Measurements from ENCODE around the gene ATP5PD. TPM values are rescaled to one million over a fixed set of nuclear protein-coding genes. Genes with fewer than 3 reads are reported as not detected.

ATP5PD gene
- total and polyA plus RNA-seq, 8 donors, result 199 to 237 (median 212) TPM

GRCh38 chr17:75024686-75025397 is 21.9 kb downstream of the ATP5PD start:
- DNase-seq, result no peak
- Histone ChIP-seq H3K4me1 (peaks cover 0 to 23% of the 10 kb centered on the region in 2 donors), H3K4me3 (no peak overlapping the region), H3K9me3 (no peaks in the 10 kb centered on the region), H3K27me3 (no peaks in the 10 kb centered on the region), H3K27ac (no peak overlapping the region), H3K36me3 (peaks cover 0 to 36% of the 10 kb centered on the region in 2 donors)
- ATAC-seq, result no peak
- TF ChIP-seq CTCF (IDR thresholded peaks at IDR 0.05), result no peak
- intact Hi-C loops (cut with DNase I), result no loop called here

- Histone ChIP-seq H3K36me3 (peaks cover 0 to 77% of the 10 kb centered on the region in 2 donors), H3K9me3 (no peaks in the 10 kb centered on the region), H3K27me3 (no peaks in the 10 kb centered on the region), H3K4me3 (no peak overlapping the region), H3K27ac (no peak overlapping the region), H3K4me1 (peaks cover 0 to 8% of the 10 kb centered on the region in 2 donors)
- TF ChIP-seq CTCF (IDR thresholded peaks at IDR 0.05), result no peak
- DNase-seq (no peak), ATAC-seq (no peak)
- intact Hi-C loops (cut with DNase I), result no loop called here
Measured at GRCh38 chr17:75020331-75021110, 26.2 kb downstream of the ATP5PD start.

GRCh38 chr17:75019710-75020109 is 27.1 kb downstream of the ATP5PD start:
- TF ChIP-seq CTCF (IDR thresholded peaks at IDR 0.05), result no peak
- intact Hi-C loops (cut with DNase I), result no loop called here
- H3K36me3 ChIP-seq, result peaks cover 0 to 79% of the 10 kb centered on the region in 2 donors

GRCh38 chr17:75019146-75019545 is 27.6 kb downstream of the ATP5PD start:
- no peaks in the 10 kb centered on the region for H3K9me3 ChIP-seq
- ATAC-seq (no peak), DNase-seq (no peak)
- no peaks in the 10 kb centered on the region for H3K27me3 ChIP-seq
- intact Hi-C loops (cut with DNase I), result no loop called here
- TF ChIP-seq CTCF (IDR thresholded peaks at IDR 0.05), result no peak
- no peak overlapping the region for H3K27ac ChIP-seq
- no peak overlapping the region for H3K4me3 ChIP-seq
- H3K36me3 ChIP-seq, result peaks cover 0 to 79% of the 10 kb centered on the region in 2 donors
- H3K4me1 ChIP-seq, result peaks cover 0 to 4% of the 10 kb centered on the region in 2 donors

More at GRCh38 chr17:75019710-75020109, 27.1 kb downstream of the ATP5PD start:
- DNase-seq, result no peak
- Histone ChIP-seq H3K4me1 (no peaks in the 10 kb centered on the region), H3K27me3 (no peaks in the 10 kb centered on the region), H3K9me3 (no peaks in the 10 kb centered on the region), H3K4me3 (no peak overlapping the region), H3K27ac (no peak overlapping the region)
- no peak for ATAC-seq

- DNase-seq (no peak), ATAC-seq (no peak)
- no peak for TF ChIP-seq CTCF (IDR thresholded peaks at IDR 0.05)
- H3K36me3 ChIP-seq, result peaks cover 0 to 26% of the 10 kb centered on the region in 2 donors
- intact Hi-C loops (cut with DNase I), result no loop called here
- no peaks in the 10 kb centered on the region for H3K27me3 ChIP-seq
- H3K9me3 ChIP-seq, result no peaks in the 10 kb centered on the region
- peak overlapping the region; percentile 86 to 90 for H3K4me3 ChIP-seq
- H3K4me1 ChIP-seq, result peaks cover 8 to 21% of the 10 kb centered on the region in 2 donors
- H3K27ac ChIP-seq, result peak overlapping the region; percentile 77 to 87
Measured at GRCh38 chr17:75013092-75013559, 33.6 kb downstream of the ATP5PD start.

Measured in left lung (tissue), 10 donors.